ELF-1 (cell line): ENCODE results near the gene GRK3.
"Not testable (repeated sequence)": the region's sequence is repeated elsewhere in the genome, so short reads cannot be mapped to it uniquely, and the experiment has no call there.

Source experiments
- DNase-seq: peaks from one replicate; pipeline ENCODE4 v3.0.0-alpha.2; 2016; ENCODE audit warnings: low read depth, low spot score

Gene GRK3

DNA sequence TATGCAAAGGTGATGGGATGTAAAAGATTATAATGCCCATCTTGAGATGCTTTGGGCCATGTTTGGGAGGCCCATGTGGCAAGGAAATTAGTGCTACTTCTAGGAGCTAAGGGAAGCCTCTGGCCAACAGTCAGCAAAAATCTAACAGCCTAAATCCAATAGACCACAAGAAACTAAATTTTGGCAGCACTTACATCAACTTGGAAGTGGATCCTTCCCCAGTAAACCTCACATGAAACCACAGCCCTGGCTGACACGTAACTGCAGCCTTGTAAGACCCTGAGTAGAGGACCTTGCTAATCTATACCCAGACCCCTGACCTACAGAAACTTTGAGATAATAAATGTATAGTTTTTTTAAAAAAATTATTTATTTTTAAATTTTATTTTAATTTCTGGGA lies 13.1 kb upstream of the GRK3 start:
- DNase-seq = no peak

- DNase-seq = not testable (repeated sequence)
These were observed 12.1 kb upstream of the GRK3 start for GRCh38 chr22:25552405-25552804.

GRCh38 chr22:25553131-25553530 lies 11.3 kb upstream of the GRK3 start:
- no peak for DNase-seq

GRCh38 chr22:25554238-25554671 lies 10.2 kb upstream of the GRK3 start:
- no peak for DNase-seq

- DNase-seq = no peak
These were observed 9.8 kb upstream of the GRK3 start for GRCh38 chr22:25554689-25555088.

DNA sequence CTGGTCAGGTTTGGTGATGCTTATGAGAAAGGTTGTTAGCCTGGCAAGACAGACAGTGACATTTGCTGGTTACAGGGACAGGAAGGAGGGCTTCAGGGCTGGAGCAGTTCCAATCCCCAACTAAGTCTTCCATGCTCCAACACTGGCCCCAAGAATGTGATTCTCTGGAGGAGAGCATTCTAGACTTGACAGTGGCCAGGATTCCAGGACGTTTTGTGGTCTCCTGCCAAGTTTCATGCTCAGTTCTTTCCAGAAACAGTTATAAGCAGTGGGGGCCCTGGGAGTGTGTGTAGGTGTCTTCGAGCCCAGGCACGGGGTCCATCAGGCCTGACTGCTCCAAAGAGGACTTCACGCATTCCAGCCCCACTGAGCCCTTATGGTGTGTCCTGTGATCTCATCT lies 8.9 kb upstream of the GRK3 start:
- no peak for DNase-seq

- DNase-seq = no peak
These were observed 7.3 kb upstream of the GRK3 start for GRCh38 chr22:25557218-25557617.

DNA sequence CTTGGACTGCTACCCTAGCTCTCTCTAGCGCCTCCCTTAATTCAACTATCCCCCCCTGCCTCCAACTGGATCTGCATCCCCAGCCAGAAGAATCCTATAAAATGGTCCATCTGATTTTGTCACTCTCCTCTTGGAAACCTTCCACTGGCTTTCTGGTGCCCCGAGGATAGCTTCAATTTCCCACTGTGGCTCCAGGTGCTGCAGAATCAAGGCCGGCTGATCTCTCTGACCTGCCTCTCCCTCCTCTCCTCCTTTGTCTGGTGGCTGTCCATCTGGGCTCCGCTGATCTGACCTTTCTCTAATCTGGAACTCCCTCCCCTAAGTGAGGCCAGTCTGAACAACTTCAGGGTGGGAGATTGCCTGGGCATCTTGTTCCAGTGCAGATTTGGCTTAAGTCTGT lies 6.1 kb upstream of the GRK3 start:
- DNase-seq = no peak

DNA sequence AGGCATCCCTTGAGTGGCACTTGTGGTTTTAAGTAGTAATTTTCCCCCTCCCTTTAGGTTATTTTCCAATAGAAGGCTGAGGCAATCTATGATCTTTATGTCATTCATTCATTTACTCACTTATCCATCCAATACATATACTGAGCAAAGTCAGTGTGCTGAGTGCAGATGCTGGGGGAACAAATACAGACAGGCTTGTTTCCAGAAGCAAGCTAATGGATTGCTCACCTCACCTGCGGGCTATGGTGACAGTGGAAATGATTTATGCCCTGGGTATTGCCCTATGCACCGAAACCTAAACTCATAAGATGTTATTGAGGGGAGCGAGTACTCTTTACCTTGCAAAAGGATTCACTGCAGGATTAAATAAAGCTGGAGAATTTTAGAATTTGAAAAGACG lies 4.6 kb upstream of the GRK3 start:
- DNase-seq = not testable (repeated sequence)

DNA sequence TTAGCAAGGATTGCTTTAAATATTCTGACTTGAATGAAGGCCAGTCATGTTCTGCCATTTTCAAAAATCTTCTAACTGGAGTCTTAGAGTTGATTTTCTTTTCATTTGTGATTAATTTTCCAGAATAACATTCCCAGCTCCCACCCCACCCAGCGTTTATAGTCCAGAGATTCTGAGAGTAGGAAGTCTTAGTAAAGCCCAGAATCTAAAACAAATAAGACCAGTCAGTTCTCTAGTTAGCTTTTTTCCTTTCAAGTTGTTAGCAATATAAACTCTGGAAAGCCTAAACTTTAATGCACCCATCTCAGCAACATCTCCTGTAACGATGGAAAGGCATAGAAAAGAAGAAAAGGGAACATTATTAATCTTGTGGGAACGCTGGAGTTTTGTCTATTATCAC lies 3.3 kb upstream of the GRK3 start:
- DNase-seq = not testable (repeated sequence)

DNA sequence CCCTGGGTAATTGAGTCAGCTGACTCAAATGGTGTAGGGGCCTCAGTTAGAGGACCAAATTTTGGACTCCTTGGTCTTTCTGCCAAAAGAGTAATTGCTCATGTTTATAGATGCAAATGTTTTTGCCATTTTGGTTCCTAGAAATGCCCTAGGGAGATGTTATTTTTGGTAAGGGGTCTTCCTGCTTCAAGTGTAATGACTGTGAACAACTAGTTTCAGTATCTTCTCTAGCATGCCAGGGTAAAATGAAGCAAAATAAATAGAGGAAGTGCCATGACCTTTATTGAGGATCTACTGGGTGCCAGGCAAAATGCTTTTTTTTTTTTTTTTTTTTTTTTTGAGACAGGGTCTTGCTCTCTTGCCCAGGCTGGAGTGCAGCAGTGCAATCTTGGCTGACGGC lies 2.5 kb upstream of the GRK3 start:
- DNase-seq = not testable (repeated sequence)

- DNase-seq = not testable (repeated sequence)
These were observed 1.3 kb upstream of the GRK3 start for GRCh38 chr22:25562966-25563760.

- no peak for DNase-seq
These were observed 635 bp upstream of the GRK3 start for GRCh38 chr22:25563761-25564319.

DNA sequence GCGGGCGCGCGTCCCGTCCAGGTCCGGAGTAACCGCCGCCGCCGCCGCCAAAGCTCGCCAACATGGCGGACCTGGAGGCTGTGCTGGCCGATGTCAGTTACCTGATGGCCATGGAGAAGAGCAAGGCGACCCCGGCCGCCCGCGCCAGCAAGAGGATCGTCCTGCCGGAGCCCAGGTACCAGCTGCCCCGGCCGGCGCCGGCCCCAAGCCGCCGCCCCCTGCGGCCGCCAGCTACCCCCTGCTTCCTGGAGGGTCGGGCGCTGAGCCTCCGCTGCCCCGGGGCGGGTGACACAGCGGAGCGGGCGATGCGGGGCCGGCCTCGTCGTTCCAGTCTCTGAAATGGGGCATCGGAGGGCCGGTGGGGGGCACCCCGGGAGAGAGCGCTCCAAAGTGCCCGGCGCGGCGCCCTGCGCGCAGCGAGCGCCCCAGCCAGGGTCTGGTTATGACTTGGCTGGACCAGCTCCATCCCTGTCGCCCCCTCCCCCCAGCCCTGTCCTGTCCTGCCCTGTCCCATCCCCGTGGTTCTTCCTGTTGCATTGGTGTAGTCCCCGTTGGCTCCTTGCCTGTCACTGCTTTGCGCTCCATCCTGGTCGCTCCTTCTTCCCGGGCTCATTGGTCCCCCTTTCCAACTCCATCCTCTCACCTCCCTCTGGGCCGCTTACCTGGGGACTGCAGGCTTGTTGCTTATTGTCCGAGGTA lies 653 bp downstream of the GRK3 start:
- peak; percentile 75 for DNase-seq

- no peak for DNase-seq
These were observed 1.9 kb downstream of the GRK3 start for GRCh38 chr22:25566186-25566897.

- DNase-seq = no peak
These were observed 2.4 kb downstream of the GRK3 start for GRCh38 chr22:25566898-25567235.

DNA sequence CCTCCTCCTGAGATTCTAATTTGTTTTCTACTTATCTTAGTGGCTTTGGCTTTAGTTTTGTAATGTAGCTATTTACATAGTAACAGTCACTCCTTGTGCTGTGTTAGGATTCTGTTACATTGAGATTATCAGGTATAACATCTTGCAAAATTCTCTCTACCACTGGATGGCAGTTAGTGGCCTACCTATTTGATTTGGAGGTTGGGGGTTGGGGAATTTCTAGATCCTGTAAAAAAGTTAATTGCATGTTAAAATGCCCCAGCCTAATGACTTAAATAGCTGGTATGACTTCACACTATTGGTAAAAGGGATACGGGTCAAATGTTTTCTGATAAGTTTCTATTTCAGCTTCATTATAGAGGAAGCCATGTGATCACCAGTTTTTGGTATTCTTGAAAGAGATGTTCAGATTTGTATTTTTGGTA lies 2.8 kb downstream of the GRK3 start:
- DNase-seq = no peak

GRCh38 chr22:25568066-25568465 lies 3.6 kb downstream of the GRK3 start:
- not testable (repeated sequence) for DNase-seq

DNA sequence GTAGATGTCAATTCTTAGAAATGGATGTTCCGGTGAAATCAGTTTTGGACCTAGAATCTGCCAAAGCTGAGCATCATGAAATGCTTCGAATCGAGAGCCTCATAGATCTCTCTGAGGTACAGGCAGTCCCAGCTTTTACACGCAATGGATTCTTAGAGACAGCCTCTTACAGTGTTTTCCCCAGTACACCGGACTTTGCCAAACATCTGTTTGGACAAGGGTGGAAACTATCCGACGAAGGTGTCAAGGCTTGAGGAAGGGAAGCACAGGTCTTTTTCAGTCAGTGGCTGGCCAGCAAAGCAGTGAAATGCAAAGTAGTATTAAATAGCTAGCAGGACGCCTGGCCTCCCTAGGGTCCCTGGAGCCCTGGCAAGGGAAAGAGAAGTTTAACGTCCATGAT lies 4.9 kb downstream of the GRK3 start:
- no peak for DNase-seq

DNA sequence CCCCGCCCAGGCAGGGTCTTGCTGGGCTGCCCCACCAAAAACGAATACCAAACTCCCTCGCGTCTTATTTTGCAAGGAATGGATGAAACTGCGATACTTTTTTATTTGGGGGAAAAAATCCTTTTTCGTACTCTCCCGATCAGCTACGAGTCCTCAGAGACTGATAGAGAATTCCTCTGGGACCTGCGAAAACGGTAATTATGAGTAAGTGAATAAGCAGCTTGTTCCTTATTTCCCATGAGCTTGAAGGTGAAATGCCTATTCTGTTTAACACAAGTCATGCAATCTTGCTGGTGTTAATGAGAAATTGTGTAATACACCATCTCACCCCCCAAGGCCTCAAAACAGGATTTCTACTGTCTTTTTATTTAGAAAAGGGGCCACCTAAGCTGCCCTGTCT lies 5.5 kb downstream of the GRK3 start:
- no peak for DNase-seq

DNA sequence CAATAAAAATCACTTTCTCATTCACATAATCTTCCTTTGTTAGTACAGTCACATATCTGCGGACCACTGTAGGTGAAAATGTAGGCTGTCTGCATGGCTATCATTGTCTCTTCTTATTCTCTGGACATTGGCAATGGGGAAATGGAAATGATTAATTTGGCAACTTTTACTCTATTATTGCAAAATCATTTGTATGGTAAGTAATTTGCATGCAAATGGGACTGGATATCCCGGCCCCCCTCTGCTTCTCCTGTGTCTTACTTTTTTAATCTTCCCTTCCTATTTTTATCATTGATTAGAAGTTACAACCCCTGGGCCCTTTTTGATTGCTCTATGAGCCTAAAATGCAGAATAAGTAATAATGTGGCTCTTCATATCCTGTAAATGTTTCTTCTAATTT lies 6.0 kb downstream of the GRK3 start:
- DNase-seq = no peak

- not testable (repeated sequence) for DNase-seq
These were observed 7.7 kb downstream of the GRK3 start for GRCh38 chr22:25571969-25572707.
